Osteoblast (primary cell): ENCODE data around the gene MTMR12. TPM values are rescaled to one million over a fixed set of nuclear protein-coding genes. Genes with fewer than 3 reads are reported as not detected.
"Not testable (repeated sequence)": the region's sequence is repeated elsewhere in the genome, so short reads cannot be mapped to it uniquely, and the experiment has no call there.

Experiments used
- DNase-seq: peaks from one replicate; pipeline ENCODE4 v3.0.0; 2011; ENCODE audit warnings: low spot score, mixed read lengths; ENCODE audit not compliant: insufficient read length; ENCODE audit errors: missing footprints
- H2AFZ ChIP-seq: 2 replicates; pipeline ENCODE4 v1.6.0; 2011; ENCODE audit warnings: mild to moderate bottlenecking, low read length
- H3K27ac ChIP-seq: 2 replicates; pipeline ENCODE4 v1.5.1; 2011; ENCODE audit warnings: mild to moderate bottlenecking, low read depth, low read length, moderate library complexity
- H3K27me3 ChIP-seq: 2 replicates; pipeline ENCODE4 v1.6.0; 2012; ENCODE audit warnings: mild to moderate bottlenecking, control low read depth, inconsistent platforms, low read length, moderate library complexity; ENCODE audit not compliant: insufficient read depth
- H3K36me3 ChIP-seq: 2 replicates; pipeline ENCODE4 v1.5.1; 2011; ENCODE audit warnings: mild to moderate bottlenecking, low read length, control low read depth, moderate library complexity; ENCODE audit not compliant: insufficient read depth
- H3K4me1 ChIP-seq: 2 replicates; pipeline ENCODE4 v1.5.1; 2011; ENCODE audit warnings: mild to moderate bottlenecking, low read length, control low read depth, moderate library complexity; ENCODE audit not compliant: insufficient read depth
- H3K4me2 ChIP-seq: 2 replicates; pipeline ENCODE4 v1.6.0; 2011; ENCODE audit warnings: mild to moderate bottlenecking, low read length; ENCODE audit not compliant: insufficient read depth
- H3K4me3 ChIP-seq: fragments of 200-600 bp; sonication (generic); 3 replicates; pipeline ENCODE4 v1.5.1; 2012; ENCODE audit warnings: mild to moderate bottlenecking, low read length, inconsistent platforms; ENCODE audit not compliant: insufficient read depth
- H3K79me2 ChIP-seq: 2 replicates; pipeline ENCODE4 v1.6.0; 2012; ENCODE audit warnings: mild to moderate bottlenecking, low read length, control low read depth, inconsistent platforms; ENCODE audit not compliant: insufficient read depth
- H3K9me3 ChIP-seq: 2 replicates; pipeline ENCODE4 v1.5.1; 2011; ENCODE audit warnings: low read depth, low read length, control low read depth
- H4K20me1 ChIP-seq: 2 replicates; pipeline ENCODE4 v1.6.0; 2012; ENCODE audit warnings: mild to moderate bottlenecking, low read length, control low read depth; ENCODE audit not compliant: insufficient read depth
- CTCF ChIP-seq: IDR thresholded peaks from 2 replicates; pipeline ENCODE4 v1.5.1; 2011; ENCODE audit warnings: mild to moderate bottlenecking, low read depth, low read length, moderate library complexity; ENCODE audit errors: extremely low read depth
- total RNA-seq: library from RNA; depleted of rRNA; stranded (reverse); fragments of >200 nt; gene quantifications from 2 replicates; pipeline ENCODE4 v1.2.3, GENCODE V29; 2012

MTMR12 gene
- total RNA-seq, 1 donor, result 20.6 TPM

- peaks cover 7% of the 10 kb centered on the region for H3K36me3 ChIP-seq
- peaks cover 3% of the 10 kb centered on the region for H4K20me1 ChIP-seq
- no peak for TF ChIP-seq CTCF
- no peak overlapping the region for H3K4me3 ChIP-seq
- no peaks in the 10 kb centered on the region for H3K27me3 ChIP-seq
- no peak overlapping the region for H3K27ac ChIP-seq
- no peaks in the 10 kb centered on the region for H3K4me1 ChIP-seq
- no peak for DNase-seq
- no peak overlapping the region for H2AFZ ChIP-seq
- peaks cover 50% of the 10 kb centered on the region for H3K79me2 ChIP-seq
- H3K9me3 ChIP-seq, result no peaks in the 10 kb centered on the region
- H3K4me2 ChIP-seq, result no peak overlapping the region
These were observed 21.1 kb downstream of the MTMR12 start for GRCh38 chr5:32291591-32291990.

GRCh38 chr5:32290922-32291321, 21.8 kb downstream of the MTMR12 start:
- no peak overlapping the region for H3K27ac ChIP-seq
- no peak for DNase-seq
- H2AFZ ChIP-seq, result no peak overlapping the region
- H3K4me1 ChIP-seq, result no peaks in the 10 kb centered on the region
- no peaks in the 10 kb centered on the region for H3K27me3 ChIP-seq
- H3K36me3 ChIP-seq, result peaks cover 6% of the 10 kb centered on the region
- peaks cover 50% of the 10 kb centered on the region for H3K79me2 ChIP-seq
- peaks cover 3% of the 10 kb centered on the region for H4K20me1 ChIP-seq
- no peak for TF ChIP-seq CTCF
- H3K4me2 ChIP-seq, result no peak overlapping the region
- no peaks in the 10 kb centered on the region for H3K9me3 ChIP-seq
- no peak overlapping the region for H3K4me3 ChIP-seq

- DNase-seq, H3K36me3 ChIP-seq, H3K9me3 ChIP-seq, H4K20me1 ChIP-seq, H2AFZ ChIP-seq, H3K27me3 ChIP-seq, H3K4me2 ChIP-seq, H3K4me3 ChIP-seq, H3K4me1 ChIP-seq, H3K27ac ChIP-seq: not testable (repeated sequence)
- peaks cover 51% of the 10 kb centered on the region for H3K79me2 ChIP-seq
These were observed 22.2 kb downstream of the MTMR12 start for GRCh38 chr5:32290501-32290900.

- not testable (repeated sequence) for H3K4me1 ChIP-seq, H3K4me2 ChIP-seq, H2AFZ ChIP-seq, H3K27me3 ChIP-seq, H3K4me3 ChIP-seq, H3K9me3 ChIP-seq, H3K27ac ChIP-seq, H3K36me3 ChIP-seq, H4K20me1 ChIP-seq, DNase-seq
- peaks cover 49% of the 10 kb centered on the region for H3K79me2 ChIP-seq
These were observed 22.8 kb downstream of the MTMR12 start for GRCh38 chr5:32289986-32290385.

GRCh38 chr5:32288135-32288534, 24.6 kb downstream of the MTMR12 start:
- H3K27ac ChIP-seq, H3K36me3 ChIP-seq, H3K27me3 ChIP-seq, H3K4me3 ChIP-seq, DNase-seq, H3K9me3 ChIP-seq, H3K4me2 ChIP-seq, H2AFZ ChIP-seq: not testable (repeated sequence)
- H3K4me1 ChIP-seq, result peaks cover 11% of the 10 kb centered on the region
- H4K20me1 ChIP-seq, result peaks cover 11% of the 10 kb centered on the region
- H3K79me2 ChIP-seq, result peaks cover 46% of the 10 kb centered on the region

GRCh38 chr5:32287525-32287924, 25.2 kb downstream of the MTMR12 start:
- H3K27ac ChIP-seq, H3K9me3 ChIP-seq, H3K4me3 ChIP-seq, H3K27me3 ChIP-seq, DNase-seq, H2AFZ ChIP-seq, H3K36me3 ChIP-seq, H3K4me2 ChIP-seq: not testable (repeated sequence)
- Histone ChIP-seq H4K20me1 (peaks cover 15% of the 10 kb centered on the region), H3K79me2 (peaks cover 51% of the 10 kb centered on the region), H3K4me1 (peaks cover 17% of the 10 kb centered on the region)
